GM19438 (cell line): ENCODE results near the gene FKBP5.
"Not testable (repeated sequence)": the region's sequence is repeated elsewhere in the genome, so short reads cannot be mapped to it uniquely, and the experiment has no call there.

Experiments
- ATAC-seq: cut with Tn5 transposase; IDR thresholded peaks from one replicate; pipeline ENCODE4 v1.9.1; 2021; ENCODE audit warnings: low read depth; ENCODE audit not compliant: unreplicated experiment

The FKBP5 gene

GRCh38 chr6:35724059-35724458, 35.3 kb upstream of the FKBP5 start:
- ATAC-seq, result no peak

DNA sequence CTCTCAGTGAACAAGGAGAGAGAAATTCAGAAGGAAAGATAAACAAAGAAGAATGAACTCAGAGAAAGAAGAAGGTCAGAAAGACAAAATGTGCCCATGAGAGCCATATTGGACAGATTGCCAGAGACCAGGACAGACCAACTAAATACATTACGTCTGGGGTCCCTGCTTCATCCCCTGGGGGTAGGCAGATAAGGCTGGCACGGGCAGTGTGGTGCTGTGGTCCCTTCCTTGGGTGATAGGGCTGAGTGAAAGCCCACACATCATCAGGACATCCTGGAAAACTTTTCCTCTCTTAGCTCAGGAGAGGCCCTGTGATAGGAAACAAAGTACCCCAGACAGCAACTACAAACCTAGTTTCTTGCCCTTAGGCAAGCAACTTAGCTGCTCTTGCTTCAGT, 34.9 kb upstream of the FKBP5 start:
- ATAC-seq, result no peak

- no peak for ATAC-seq
These were observed 33.5 kb upstream of the FKBP5 start for GRCh38 chr6:35722121-35722761.

DNA sequence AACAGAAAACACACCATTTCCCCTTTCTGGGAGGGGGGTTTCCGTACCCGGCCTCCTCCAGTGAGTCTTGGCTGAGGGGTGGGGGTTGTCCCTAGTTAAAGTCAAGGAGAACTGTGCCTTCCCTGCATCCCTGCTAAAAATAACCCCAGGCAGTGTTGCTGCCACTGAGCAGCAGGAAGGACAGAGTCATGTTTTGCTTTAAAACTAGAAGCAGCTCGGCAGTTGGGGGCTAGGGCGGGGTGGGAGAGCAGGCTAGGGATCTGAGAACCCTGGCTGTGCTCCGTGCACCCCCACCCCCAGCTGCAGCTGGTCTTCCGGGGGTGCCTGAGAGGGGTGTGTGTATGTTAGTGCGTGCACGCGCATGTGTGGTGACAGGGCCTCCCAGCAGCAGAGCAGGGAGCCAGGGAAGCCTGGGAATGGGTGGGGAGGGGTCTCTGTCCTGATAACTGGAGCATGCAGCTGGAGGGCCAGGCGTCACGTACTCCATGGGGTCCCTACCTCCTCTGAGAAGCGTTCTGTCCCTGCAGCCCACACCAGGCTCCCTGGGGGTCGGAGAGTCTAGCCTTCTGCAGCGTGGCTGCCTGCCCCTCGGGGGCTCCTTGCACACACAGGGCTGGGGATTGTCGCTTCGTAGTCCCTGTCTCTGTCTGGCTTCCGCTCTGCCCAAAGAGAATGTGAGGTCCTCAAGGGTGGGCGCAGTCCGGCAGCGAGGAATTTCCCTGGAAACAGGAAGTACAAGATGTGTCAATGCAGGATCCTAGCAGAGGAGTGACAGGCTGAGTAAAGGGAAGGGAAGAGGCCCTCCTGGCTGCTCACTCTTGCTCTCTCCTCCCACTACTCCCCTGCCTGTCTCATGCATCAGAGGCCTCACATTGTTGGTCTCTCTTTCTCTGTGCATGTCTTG, 31.4 kb upstream of the FKBP5 start:
- peak; percentile 60 for ATAC-seq

DNA sequence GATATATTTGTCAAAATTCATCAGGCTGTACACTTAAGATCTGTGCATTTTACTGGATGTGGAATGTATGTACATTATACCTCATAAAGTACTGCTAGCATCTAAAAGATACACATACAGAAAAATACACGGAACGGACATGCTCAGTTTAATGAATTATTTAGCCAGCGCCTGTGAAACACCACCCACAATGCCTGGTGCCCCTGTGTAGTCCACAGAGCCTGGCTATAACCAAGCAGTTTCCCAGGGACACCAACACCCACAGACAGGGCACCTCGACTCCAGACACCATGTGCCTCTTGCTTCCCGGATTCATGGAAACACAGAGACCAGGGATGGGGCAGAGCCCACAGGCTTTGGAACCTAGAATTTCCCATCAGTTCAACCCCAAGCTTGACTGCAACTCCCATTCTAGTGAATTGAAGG, 30.7 kb upstream of the FKBP5 start:
- ATAC-seq, result peak; percentile 30

GRCh38 chr6:35718911-35719381, 30.2 kb upstream of the FKBP5 start:
- ATAC-seq, result no peak

DNA sequence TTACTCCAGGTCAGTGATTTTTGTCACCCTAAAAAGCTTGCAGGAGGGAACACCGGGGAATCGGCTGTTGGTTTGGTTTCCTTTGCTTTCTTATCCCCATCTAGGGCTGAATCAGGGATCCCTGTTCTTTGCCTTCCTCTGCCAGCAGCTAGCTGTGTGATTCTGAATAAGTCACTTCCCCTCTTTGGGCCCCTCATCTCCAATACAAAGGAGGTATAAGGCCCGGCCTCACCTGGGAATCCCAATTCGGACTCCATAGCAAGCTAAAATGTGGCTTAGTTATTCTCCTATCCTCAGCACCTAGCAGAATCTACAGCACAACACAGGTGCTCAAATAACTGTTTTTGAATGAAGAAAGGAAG, 29.6 kb upstream of the FKBP5 start:
- ATAC-seq, result no peak

- ATAC-seq, result no peak
These were observed 29.0 kb upstream of the FKBP5 start for GRCh38 chr6:35717449-35718374.

- no peak for ATAC-seq
These were observed 28.1 kb upstream of the FKBP5 start for GRCh38 chr6:35716798-35717197.

- no peak for ATAC-seq
These were observed 24.5 kb upstream of the FKBP5 start for GRCh38 chr6:35713006-35713767.

DNA sequence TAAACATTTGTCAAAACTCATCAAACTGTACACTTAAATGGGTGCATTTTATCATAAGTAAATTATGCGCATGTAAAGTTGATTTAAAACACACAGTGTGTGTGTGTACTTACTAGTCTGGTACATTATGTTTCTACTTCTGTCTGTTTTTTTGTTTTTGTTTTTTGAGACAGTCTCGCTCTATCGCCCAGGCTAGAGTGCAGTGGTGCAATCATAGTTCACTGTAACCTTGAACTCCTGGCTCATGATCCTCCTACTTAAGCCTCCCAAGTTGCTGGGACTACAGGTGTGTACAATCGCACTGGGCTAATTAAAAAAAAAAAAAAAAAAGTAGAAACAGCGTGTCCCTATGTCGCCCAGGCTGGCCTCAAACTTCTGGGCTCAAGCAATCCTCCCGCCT, 23.0 kb upstream of the FKBP5 start:
- ATAC-seq, result no peak

GRCh38 chr6:35710241-35710847, 21.6 kb upstream of the FKBP5 start:
- no peak for ATAC-seq

- ATAC-seq, result no peak
These were observed 19.9 kb upstream of the FKBP5 start for GRCh38 chr6:35708585-35708984.

DNA sequence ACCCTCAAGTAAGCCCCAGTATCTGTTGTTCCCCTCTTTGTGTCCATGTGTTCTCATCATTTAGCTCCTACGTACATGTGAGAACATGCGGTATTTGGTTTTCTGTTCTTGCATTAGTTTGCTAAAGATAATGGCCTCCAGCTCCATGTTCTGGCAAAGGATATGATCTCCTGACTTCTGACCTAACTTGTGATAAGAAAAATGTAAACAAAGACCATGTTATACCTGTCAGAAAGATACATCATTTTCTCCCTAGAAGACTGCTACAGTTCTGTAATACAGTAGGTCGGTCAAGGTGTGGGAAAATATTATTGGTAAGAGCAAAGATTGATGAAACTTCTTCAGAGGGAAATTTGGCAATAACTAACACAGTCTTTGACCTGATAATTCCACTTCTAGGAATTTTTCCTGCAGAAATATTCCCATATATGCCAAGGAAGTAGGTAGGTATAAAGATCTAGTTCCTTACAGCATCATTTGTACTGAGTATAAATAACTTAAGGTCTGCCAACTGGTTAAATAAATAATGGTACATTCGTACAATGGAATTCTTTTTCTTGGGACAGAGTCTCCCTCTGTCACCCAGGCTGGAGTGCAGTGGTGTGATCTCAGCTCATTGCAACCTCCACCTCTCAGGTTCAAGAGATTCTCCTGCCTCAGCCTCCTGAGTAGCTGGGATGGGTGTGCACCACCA, 19.1 kb upstream of the FKBP5 start:
- no peak for ATAC-seq

GRCh38 chr6:35706468-35706867, 17.8 kb upstream of the FKBP5 start:
- no peak for ATAC-seq

- ATAC-seq, result no peak
These were observed 14.8 kb upstream of the FKBP5 start for GRCh38 chr6:35703554-35703953.

- no peak for ATAC-seq
These were observed 10.1 kb upstream of the FKBP5 start for GRCh38 chr6:35698858-35699257.

DNA sequence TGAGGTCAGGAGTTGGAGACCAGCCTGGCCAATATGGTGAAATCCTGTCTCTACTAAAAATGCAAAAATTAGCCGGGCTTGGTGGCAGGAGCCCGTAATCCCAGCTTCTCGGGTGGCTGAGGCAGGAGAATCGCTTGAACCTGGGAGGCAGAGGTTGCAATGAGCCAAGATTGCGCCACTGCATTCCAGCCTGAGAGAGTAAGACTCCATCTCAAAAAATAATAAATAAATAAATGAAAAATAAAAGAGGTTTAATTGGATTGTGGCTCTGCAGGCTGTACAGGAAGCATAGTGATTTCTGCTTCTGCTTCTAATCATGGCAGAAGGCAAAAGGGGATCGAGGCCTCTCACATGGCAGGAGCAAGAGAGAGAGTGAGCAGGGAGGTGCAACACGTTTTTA, 9.7 kb upstream of the FKBP5 start:
- ATAC-seq, result not testable (repeated sequence)

- no peak for ATAC-seq
These were observed 5.7 kb upstream of the FKBP5 start for GRCh38 chr6:35694462-35694861.
